NCI-H82 treated with DMSO at 0.1 percent for 48 hours (cell line): Measurements from ENCODE around the gene SLC22A3.
"Not testable (repeated sequence)": the region's sequence is repeated elsewhere in the genome, so short reads cannot be mapped to it uniquely, and the experiment has no call there.

Experiments used
- DNase-seq: peaks from one replicate; lab custom pipeline; 2025; ENCODE audit not compliant: unreplicated experiment; lab: John Stamatoyannopoulos, UW

Gene SLC22A3, protein sequence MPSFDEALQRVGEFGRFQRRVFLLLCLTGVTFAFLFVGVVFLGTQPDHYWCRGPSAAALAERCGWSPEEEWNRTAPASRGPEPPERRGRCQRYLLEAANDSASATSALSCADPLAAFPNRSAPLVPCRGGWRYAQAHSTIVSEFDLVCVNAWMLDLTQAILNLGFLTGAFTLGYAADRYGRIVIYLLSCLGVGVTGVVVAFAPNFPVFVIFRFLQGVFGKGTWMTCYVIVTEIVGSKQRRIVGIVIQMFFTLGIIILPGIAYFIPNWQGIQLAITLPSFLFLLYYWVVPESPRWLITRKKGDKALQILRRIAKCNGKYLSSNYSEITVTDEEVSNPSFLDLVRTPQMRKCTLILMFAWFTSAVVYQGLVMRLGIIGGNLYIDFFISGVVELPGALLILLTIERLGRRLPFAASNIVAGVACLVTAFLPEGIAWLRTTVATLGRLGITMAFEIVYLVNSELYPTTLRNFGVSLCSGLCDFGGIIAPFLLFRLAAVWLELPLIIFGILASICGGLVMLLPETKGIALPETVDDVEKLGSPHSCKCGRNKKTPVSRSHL

GRCh38 chr6:160348223-160349019, at the start of gene SLC22A3:
TSS of gene SLC22A3 (plus strand) at chr6:160348378. CDS start at chr6:160348420, 42 bp downstream.
- DNase-seq, result no peak

- no peak for DNase-seq
Measured at GRCh38 chr6:160299559-160299958, 48.6 kb upstream of the SLC22A3 start.

DNA sequence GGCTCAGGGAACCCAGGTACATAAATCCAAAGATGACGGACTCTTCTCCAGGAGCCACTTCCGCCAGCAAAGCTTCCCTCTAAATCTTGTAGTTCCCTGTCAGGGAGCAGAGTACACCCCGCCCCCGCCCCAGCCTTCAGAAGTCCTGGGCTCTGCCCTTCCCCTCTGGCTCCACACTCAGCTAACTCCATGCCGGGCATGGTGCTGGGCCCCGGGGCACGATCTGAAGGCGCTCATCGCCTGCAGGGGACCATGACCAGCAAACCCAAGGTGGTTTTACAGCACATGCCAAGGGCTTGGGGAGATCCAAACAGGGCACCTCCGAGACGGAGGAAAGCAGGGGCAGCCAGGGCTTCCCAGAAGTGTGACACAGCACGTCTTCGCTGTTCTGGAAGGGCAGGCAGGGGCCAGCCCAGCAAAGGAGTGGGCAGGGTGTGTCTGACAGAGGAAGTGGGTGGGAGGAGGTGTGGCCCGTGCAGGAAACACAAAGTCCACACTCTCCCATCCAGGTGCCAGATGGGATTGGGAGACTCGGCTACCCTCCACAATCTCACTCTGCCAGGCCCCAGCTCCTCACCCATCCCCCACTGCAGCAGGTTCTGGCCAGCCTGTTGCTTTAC, 48.0 kb upstream of the SLC22A3 start:
- DNase-seq, result no peak

- DNase-seq, result no peak
Measured at GRCh38 chr6:160301339-160301738, 46.8 kb upstream of the SLC22A3 start.

GRCh38 chr6:160302431-160303082, 45.6 kb upstream of the SLC22A3 start:
- DNase-seq, result not testable (repeated sequence)

DNA sequence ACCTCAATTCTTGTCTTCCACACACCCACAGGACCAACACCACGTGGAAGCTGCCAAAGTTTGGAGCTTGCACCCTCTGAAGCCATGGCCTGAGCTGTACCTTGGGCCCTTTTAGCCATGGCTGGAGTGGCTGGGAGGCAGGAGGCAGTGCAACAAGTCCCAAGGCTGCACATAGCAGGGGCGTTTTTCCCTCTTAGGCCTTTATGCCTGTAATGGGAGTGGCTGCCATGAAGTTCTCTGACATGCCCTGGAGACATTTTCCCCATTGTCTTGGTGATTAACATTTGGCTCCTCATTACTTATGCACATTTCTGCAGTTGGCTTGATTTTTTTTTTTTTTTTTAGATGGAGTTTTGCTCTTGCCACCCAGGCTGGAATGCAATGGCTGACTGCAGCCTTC, 44.4 kb upstream of the SLC22A3 start:
- DNase-seq, result no peak

DNA sequence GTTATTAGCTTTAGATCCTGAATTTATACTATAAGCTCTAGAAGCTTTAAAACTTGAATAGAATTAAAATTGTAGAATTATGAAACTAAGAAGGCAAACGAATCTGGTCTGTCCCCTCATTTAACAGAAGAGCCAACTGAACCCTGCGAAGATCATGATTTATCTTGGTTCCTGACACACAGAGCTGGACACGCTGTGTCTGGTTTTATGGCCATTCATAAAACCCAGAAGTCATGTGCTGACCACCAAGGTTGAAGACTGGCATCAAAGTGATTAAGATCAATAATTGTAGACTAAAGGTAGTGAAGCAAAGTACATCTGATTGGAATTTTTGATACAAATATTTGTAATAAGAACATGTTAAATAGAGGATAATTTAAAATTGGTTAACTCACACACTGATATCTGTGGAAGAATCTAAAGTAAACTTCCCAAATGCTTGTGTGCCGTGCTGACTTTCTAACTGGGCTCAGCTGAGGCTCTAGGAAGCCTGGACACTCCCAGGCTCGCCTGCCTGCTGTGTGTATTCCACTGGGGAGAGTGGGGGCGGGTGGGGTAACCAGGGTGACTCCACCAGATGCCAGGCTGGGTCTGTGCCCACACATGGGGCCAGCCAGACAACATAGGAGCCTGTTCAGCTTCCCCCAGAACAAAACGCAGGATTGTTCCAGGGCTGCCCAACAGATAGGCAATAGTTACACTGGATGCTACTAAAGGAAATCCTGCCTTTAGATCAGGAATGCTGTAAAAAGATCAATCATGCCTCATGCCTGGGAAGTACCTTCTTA, 42.1 kb upstream of the SLC22A3 start:
- DNase-seq, result no peak

DNA sequence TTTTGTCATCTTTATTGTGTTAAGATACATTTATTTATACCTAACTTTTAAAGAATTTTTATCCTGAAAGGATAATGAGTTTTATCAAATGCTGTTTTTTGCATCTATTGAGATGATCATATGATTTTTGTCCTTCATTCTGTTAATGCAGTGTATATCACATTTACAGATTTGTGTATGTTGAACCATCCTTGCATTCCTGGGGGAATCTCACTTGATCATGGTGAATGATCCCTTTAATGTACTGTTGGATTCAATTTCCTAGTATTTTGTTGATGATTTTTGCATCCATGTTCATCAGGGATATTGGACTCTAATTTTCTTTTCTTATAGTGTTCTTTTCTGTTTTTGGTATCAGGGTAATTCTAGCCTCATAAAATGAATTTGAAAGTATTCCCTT, 38.5 kb upstream of the SLC22A3 start:
- no peak for DNase-seq

GRCh38 chr6:160312900-160313299, 35.3 kb upstream of the SLC22A3 start:
- DNase-seq, result no peak

- no peak for DNase-seq
Measured at GRCh38 chr6:160315310-160315709, 32.9 kb upstream of the SLC22A3 start.

GRCh38 chr6:160316261-160316660, 31.9 kb upstream of the SLC22A3 start:
- DNase-seq, result no peak

DNA sequence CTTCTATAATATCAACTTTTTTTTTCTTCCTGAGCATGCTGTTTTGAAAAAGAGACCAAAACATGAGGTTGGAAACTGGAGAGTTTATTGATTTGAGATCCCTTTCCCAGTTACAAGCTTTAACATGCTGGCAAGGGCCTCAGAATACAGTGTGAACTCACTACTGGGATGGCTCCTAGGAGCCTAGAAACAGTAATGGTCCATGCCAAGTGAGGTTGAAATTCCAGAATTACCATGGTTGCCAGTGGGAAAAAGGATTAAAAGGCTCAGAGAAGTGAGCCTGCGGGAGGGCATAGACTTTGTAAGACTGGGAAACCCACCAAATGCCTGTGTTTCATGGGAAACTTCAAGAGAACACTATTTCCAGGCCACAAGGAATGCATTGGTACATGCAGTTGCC, 28.9 kb upstream of the SLC22A3 start:
- DNase-seq, result no peak

- no peak for DNase-seq
Measured at GRCh38 chr6:160321729-160322505, 26.3 kb upstream of the SLC22A3 start.

DNA sequence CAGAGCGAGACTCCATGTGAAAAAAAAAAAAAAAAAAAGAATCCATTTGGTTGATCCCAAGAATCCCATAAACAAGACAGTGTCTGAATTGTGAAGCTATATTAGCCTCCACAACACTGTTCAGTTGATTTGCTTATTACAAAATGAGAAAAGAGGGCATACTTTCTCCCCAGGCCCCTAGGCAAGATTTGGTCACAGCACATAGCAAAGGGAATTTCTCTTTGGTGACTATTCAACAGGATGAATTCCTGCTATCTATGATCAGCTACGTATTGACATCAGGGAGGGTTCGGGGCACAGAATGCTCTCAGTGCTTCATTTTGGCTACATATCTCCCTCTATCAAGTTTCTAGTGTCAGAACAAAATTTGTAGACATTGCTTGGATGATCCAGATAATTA, 20.2 kb upstream of the SLC22A3 start:
- no peak for DNase-seq

GRCh38 chr6:160328447-160328846, 19.7 kb upstream of the SLC22A3 start:
- no peak for DNase-seq

DNA sequence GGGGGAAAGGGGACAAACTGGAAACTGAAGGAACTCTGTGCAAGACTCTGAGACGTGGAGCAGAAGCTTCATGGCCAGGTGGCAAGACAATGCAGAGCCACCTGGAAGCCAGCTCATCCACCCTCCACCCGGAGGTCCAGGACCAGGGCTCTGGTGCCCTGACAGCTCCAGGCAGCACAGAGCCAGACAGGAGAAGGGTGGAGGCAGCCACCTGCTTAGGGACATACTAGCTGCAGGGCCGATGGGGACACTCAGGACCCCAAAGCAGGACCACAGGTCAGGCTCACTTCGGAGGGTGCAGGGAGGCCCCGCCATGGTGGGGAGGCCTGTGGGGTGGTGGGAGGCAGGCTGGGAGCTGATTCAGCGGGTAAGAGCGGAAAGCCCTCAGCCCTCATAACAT, 19.0 kb upstream of the SLC22A3 start:
- DNase-seq, result no peak

GRCh38 chr6:160330619-160331018, 17.6 kb upstream of the SLC22A3 start:
- no peak for DNase-seq

- no peak for DNase-seq
Measured at GRCh38 chr6:160331204-160331603, 17.0 kb upstream of the SLC22A3 start.

- no peak for DNase-seq
Measured at GRCh38 chr6:160331753-160332152, 16.4 kb upstream of the SLC22A3 start.
